H1 (cell line): ENCODE results near the gene TNFRSF6B. TPM values are rescaled to one million over a fixed set of nuclear protein-coding genes. Genes with fewer than 3 reads are reported as not detected.

Experiments used
- CTCF ChIA-PET: fragments of 300-600 bp; sonication (Branson Sonifier 250); formaldehyde crosslinking; loops from one replicate; lab custom pipeline; 2021; ENCODE audit not compliant: partially characterized antibody; lab: Charles Lee
- POLR2A ChIA-PET: fragments of 300-600 bp; sonication (Branson Sonifier 250); formaldehyde crosslinking; loops from one replicate; lab custom pipeline; 2021; ENCODE audit warnings: inconsistent platforms; ENCODE audit not compliant: partially characterized antibody; lab: Charles Lee
- DNase-seq, 2 experiments: peaks; one replicate each; pipeline versions ENCODE4 v3.0.0 to v3.0.0-alpha.2; 2010 to 2022; ENCODE audit warnings: low spot score in 2 of 2, low read depth in 1 of 2, mixed read lengths in 1 of 2
- FAIRE-seq: peaks from 2 replicates; lab custom pipeline; 2011; peaks lifted over from hg19 to GRCh38; lab: Jason Lieb, UNC
- H2AFZ ChIP-seq: 2 replicates; pipeline ENCODE4 v1.8.1; 2012; ENCODE audit warnings: low read length, inconsistent platforms
- H2AK5ac ChIP-seq: 2 replicates; pipeline ENCODE4 v1.6.1; 2013; ENCODE audit warnings: low read depth, low read length
- H2BK120ac ChIP-seq: replicated peaks from 2 replicates; pipeline ENCODE3; 2013; ENCODE audit warnings: low read depth, low read length, inconsistent platforms
- H2BK12ac ChIP-seq: 2 replicates; pipeline ENCODE4 v1.6.1; 2013; ENCODE audit warnings: low read depth, low read length
- H2BK15ac ChIP-seq: 2 replicates; pipeline ENCODE4 v1.6.1; 2013; ENCODE audit warnings: low read length
- H2BK20ac ChIP-seq: 2 replicates; pipeline ENCODE4 v1.6.1; 2013; ENCODE audit warnings: low read length
- H2BK5ac ChIP-seq: 2 replicates; pipeline ENCODE4 v1.6.1; 2013; ENCODE audit warnings: low read depth, low read length
- H3K14ac ChIP-seq: 2 replicates; pipeline ENCODE4 v1.6.1; 2013; ENCODE audit warnings: inconsistent platforms; ENCODE audit not compliant: insufficient read length
- H3K18ac ChIP-seq: 2 replicates; pipeline ENCODE4 v1.6.1; 2013; ENCODE audit warnings: low read length; ENCODE audit errors: extremely low read depth
- H3K23ac ChIP-seq: 2 replicates; pipeline ENCODE4 v1.6.1; 2013; ENCODE audit warnings: inconsistent platforms; ENCODE audit not compliant: insufficient read length
- H3K23me2 ChIP-seq: 2 replicates; pipeline ENCODE4 v1.6.1; 2013; ENCODE audit warnings: low read depth, low read length
- H3K27ac ChIP-seq: 2 replicates; pipeline ENCODE4 v1.6.1; 2011; ENCODE audit warnings: low read depth, low read length, inconsistent platforms
- H3K27me3 ChIP-seq, 4 experiments: replicated peaks in 1 of 4; 1 replicate in 1 of 4; 2 replicates in 3 of 4; pipeline versions ENCODE4 v1.6.1 to v1.8.1; 2011 to 2013; ENCODE audit warnings: low read length in 3 of 4, mild to moderate bottlenecking in 3 of 4, inconsistent platforms in 2 of 4, mixed read lengths in 2 of 4, moderate library complexity in 1 of 4; ENCODE audit not compliant: control insufficient read depth in 3 of 4, insufficient read depth in 3 of 4; ENCODE audit errors: extremely low read depth in 1 of 4
- H3K36me3 ChIP-seq, 4 experiments: 2 replicates each; pipeline versions ENCODE4 v1.6.1 to v1.8.1; 2011 to 2013; ENCODE audit warnings: mild to moderate bottlenecking in 4 of 4, low read length in 3 of 4, moderate library complexity in 2 of 4, control low read depth in 1 of 4, inconsistent platforms in 1 of 4; ENCODE audit not compliant: insufficient read depth in 4 of 4, control insufficient read depth in 2 of 4
- H3K4ac ChIP-seq: replicated peaks from 2 replicates; pipeline ENCODE3; 2013; ENCODE audit warnings: low read length, low read depth, mixed read lengths, inconsistent platforms; ENCODE audit not compliant: insufficient read length
- H3K4me1 ChIP-seq, 4 experiments: replicated peaks in 1 of 4; 1 replicate in 1 of 4; 2 replicates in 3 of 4; pipeline versions ENCODE4 v1.6.1 to v1.8.1; 2011 to 2013; ENCODE audit warnings: low read length in 3 of 4, inconsistent platforms in 2 of 4, mixed read lengths in 1 of 4; ENCODE audit not compliant: insufficient read depth in 4 of 4, control insufficient read depth in 3 of 4
- H3K4me2 ChIP-seq, 2 experiments: 2 replicates each; pipeline versions ENCODE4 v1.6.1 to v1.8.1; 2011 to 2013; ENCODE audit warnings: low read depth in 2 of 2, low read length in 2 of 2, control low read depth in 1 of 2, inconsistent platforms in 1 of 2, mild to moderate bottlenecking in 1 of 2; ENCODE audit not compliant: insufficient read depth in 1 of 2
- H3K4me3 ChIP-seq, 4 experiments: fragments of 200-600, 300-600 bp in 1 of 4; sonication (generic), shearing (Covaris generic), sonication (Bioruptor Twin) in 1 of 4; 2 replicates each; pipeline versions ENCODE4 v1.5.1 to v1.8.1; 2011 to 2016; ENCODE audit warnings: low read length in 4 of 4, low read depth in 3 of 4, control low read depth in 2 of 4, inconsistent platforms in 2 of 4, mild to moderate bottlenecking in 2 of 4, mixed read lengths in 1 of 4, moderate library complexity in 1 of 4; ENCODE audit not compliant: insufficient read depth in 2 of 4; ENCODE audit errors: extremely low read depth in 1 of 4
- H3K56ac ChIP-seq: replicated peaks from 2 replicates; pipeline ENCODE3; 2013; ENCODE audit warnings: low read depth, mild to moderate bottlenecking, mixed read lengths, low read length, inconsistent platforms; ENCODE audit not compliant: insufficient read length
- H3K79me1 ChIP-seq: 2 replicates; pipeline ENCODE4 v1.6.1; 2013; ENCODE audit warnings: low read depth, low read length, control low read depth
- H3K79me2 ChIP-seq, 2 experiments: 2 replicates each; pipeline versions ENCODE4 v1.6.1 to v1.8.1; 2012 to 2013; ENCODE audit warnings: low read length in 2 of 2, mild to moderate bottlenecking in 2 of 2, inconsistent platforms in 1 of 2; ENCODE audit not compliant: insufficient read depth in 2 of 2, control insufficient read depth in 1 of 2
- H3K9ac ChIP-seq, 4 experiments: replicated peaks in 1 of 4; 1 replicate in 1 of 4; 2 replicates in 3 of 4; pipeline versions ENCODE4 v1.6.1 to v1.8.1; 2011 to 2013; ENCODE audit warnings: low read depth in 3 of 4, low read length in 3 of 4, control low read depth in 2 of 4, mild to moderate bottlenecking in 2 of 4, moderate library complexity in 2 of 4, inconsistent platforms in 1 of 4; ENCODE audit errors: extremely low read depth in 1 of 4
- H3K9me3 ChIP-seq, 2 experiments: 2 replicates each; pipeline versions ENCODE4 v1.6.1 to v1.8.1; 2012 to 2013; ENCODE audit warnings: mild to moderate bottlenecking in 2 of 2, moderate library complexity in 2 of 2, control low read depth in 1 of 2, inconsistent platforms in 1 of 2, low read depth in 1 of 2, low read length in 1 of 2, mixed read lengths in 1 of 2; ENCODE audit not compliant: insufficient read depth in 2 of 2
- H4K20me1 ChIP-seq, 2 experiments: replicated peaks in 1 of 2; 2 replicates each; pipeline versions ENCODE3 to v1.8.1; 2011 to 2013; ENCODE audit warnings: inconsistent platforms in 2 of 2, low read length in 2 of 2, mild to moderate bottlenecking in 1 of 2; ENCODE audit not compliant: insufficient read depth in 2 of 2, control insufficient read depth in 1 of 2
- H4K5ac ChIP-seq: 2 replicates; pipeline ENCODE4 v1.6.1; 2013; ENCODE audit warnings: low read length, low read depth, mixed read lengths, inconsistent platforms; ENCODE audit not compliant: insufficient read length
- H4K8ac ChIP-seq: 2 replicates; pipeline ENCODE4 v1.8.0; 2013; ENCODE audit warnings: mild to moderate bottlenecking, moderate library complexity, low read length, inconsistent platforms; ENCODE audit not compliant: insufficient read depth; ENCODE audit errors: extremely low read depth
- H4K91ac ChIP-seq: replicated peaks from 2 replicates; pipeline ENCODE3; 2013; ENCODE audit warnings: low read length, mixed read lengths, inconsistent platforms; ENCODE audit not compliant: insufficient read length
- ASH2L ChIP-seq: fragments of 200-600, 300-600 bp; sonication (generic); IDR thresholded peaks from one replicate; pipeline ENCODE4 v1.7.1; 2017; ENCODE audit warnings: low read length
- CEBPB ChIP-seq: IDR thresholded peaks from 2 replicates; pipeline ENCODE4 v1.6.1; 2012; ENCODE audit warnings: low read depth, low read length
- CHD2 ChIP-seq: IDR thresholded peaks from 2 replicates; pipeline ENCODE4 v1.6.1; 2012; ENCODE audit warnings: low read length, improper control_type of control experiment
- EP300 ChIP-seq, 2 experiments: IDR thresholded peaks; 1 replicate in 1 of 2; 2 replicates in 1 of 2; pipeline ENCODE4 v1.6.1; 2011 to 2012; ENCODE audit warnings: low read depth in 2 of 2, low read length in 2 of 2, mild to moderate bottlenecking in 2 of 2, borderline replicate concordance in 1 of 2, inconsistent platforms in 1 of 2, moderate library complexity in 1 of 2
- EZH2 ChIP-seq: fragments of 200-600 bp; sonication (generic); IDR thresholded peaks from 2 replicates; pipeline ENCODE4 v1.7.1; 2012; ENCODE audit warnings: low read depth, mild to moderate bottlenecking, moderate library complexity, low read length, inconsistent platforms; ENCODE audit not compliant: severe bottlenecking
- JUND ChIP-seq: IDR thresholded peaks from 2 replicates; pipeline ENCODE4 v1.6.1; 2011; ENCODE audit warnings: mild to moderate bottlenecking, improper control_type of control experiment, low read length
- NANOG ChIP-seq: IDR thresholded peaks from 2 replicates; pipeline ENCODE4 v1.6.1; 2011; ENCODE audit warnings: low read length, low read depth, mild to moderate bottlenecking, inconsistent platforms; ENCODE audit not compliant: insufficient read depth, poor library complexity, severe bottlenecking
- RXRA ChIP-seq: IDR thresholded peaks from 2 replicates; pipeline ENCODE4 v1.6.1; 2011; ENCODE audit warnings: low read depth, mild to moderate bottlenecking, low read length, moderate library complexity; ENCODE audit not compliant: insufficient read depth
- SIRT6 ChIP-seq: IDR thresholded peaks from one replicate; pipeline ENCODE4 v1.7.1; 2012; ENCODE audit warnings: low read length, inconsistent platforms
- TAF1 ChIP-seq: IDR thresholded peaks from 2 replicates; pipeline ENCODE4 v1.6.1; 2011; ENCODE audit warnings: mild to moderate bottlenecking, low read depth, low read length
- ZNF274 ChIP-seq: IDR thresholded peaks from 2 replicates; pipeline ENCODE4 v1.7.0; 2012; ENCODE audit warnings: low read length, borderline replicate concordance; ENCODE audit errors: extremely low read depth
- WGBS, 2 experiments: shearing (Covaris generic) in 1 of 2; methylation state at CpG; one replicate each; pipeline versions ENCODE4 v1.1.6 to v1.1.7; 2013 to 2015; ENCODE audit warnings: low lambda C conversion rate in 2 of 2, mixed read lengths in 2 of 2, inconsistent platforms in 1 of 2, low coverage in 1 of 2, missing lambda C conversion rate in 1 of 2; ENCODE audit not compliant: insufficient replicate concordance in 2 of 2, insufficient coverage in 1 of 2, insufficient read length in 1 of 2; ENCODE audit errors: extremely low coverage in 1 of 2, missing lambda C conversion rate in 1 of 2; 5-methylcytosine and 5-hydroxymethylcytosine counted together
- polyA plus RNA-seq, 7 experiments: library from polyadenylated mRNA; depleted of rRNA in 3 of 7; stranded (reverse) in 5 of 7; unstranded in 2 of 7; fragments of >200 nt in 5 of 7; fragments of 200-250 nt in 2 of 7; gene quantifications; 1 replicate in 5 of 7; 2 replicates in 1 of 7; 4 replicates in 1 of 7; pipeline versions ENCODE4 v1.2.1 to v1.2.3, GENCODE V29; 2011 to 2013; ENCODE audit warnings: missing spikeins in 2 of 7, mixed read lengths in 2 of 7
- total RNA-seq: library from RNA; stranded (reverse); fragmentation: NEBNext Ultra II Directional; extraction: Animal tissue kit (Norgen Biotek cat#: 25700); gene quantifications from 2 replicates; pipeline ENCODE4 v1.2.1, GENCODE V29; 2021
- TF ChIP-seq, protein P1 (sequence below): IDR thresholded peaks from 2 replicates; pipeline ENCODE4 v1.6.1; 2012; ENCODE audit warnings: low read length, inconsistent platforms

Gene TNFRSF6B
- total and polyA plus RNA-seq, 2 of the 8 experiments (the other 6 are each of a cell fraction or from before 2014, with no cell fraction given), result 3.1 TPM; not detected in 1

DNA sequence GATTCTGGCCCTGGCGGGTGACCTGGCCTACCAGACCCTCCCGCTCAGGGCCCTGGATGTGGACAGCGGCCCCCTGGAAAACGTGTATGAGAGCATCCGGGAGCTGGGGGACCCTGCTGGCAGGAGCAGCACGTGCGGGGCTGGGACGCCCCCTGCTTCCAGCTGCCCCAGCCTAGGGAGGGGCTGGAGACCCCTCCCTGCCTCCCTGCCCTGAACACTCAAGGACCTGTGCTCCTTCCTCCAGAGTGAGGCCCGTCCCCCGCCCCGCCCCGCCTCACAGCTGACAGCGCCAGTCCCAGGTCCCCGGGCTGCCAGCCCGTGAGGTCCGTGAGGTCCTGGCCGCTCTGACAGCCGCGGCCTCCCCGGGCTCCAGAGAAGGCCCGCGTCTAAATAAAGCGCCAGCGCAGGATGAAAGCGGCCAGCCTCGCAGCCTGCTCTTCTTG is 42.3 kb downstream of the TNFRSF6B start:
- no peak overlapping the region for H3K23ac ChIP-seq
- peaks cover 0 to 23% (median 7%) of the 10 kb centered on the region in 4 experiments; a peak in 5 of 8 replicates for H3K36me3 ChIP-seq
- no peak overlapping the region for H3K56ac ChIP-seq
- peak overlapping the region; percentile 27 to 68 (median 33); a peak in 6 of 8 replicates for H3K4me3 ChIP-seq
- H3K27me3 ChIP-seq, result peaks cover 0 to 12% (median 8%) of the 10 kb centered on the region in 4 experiments; a peak in 4 of 7 replicates
- no peaks in the 10 kb centered on the region for H3K79me1 ChIP-seq
- H2AFZ ChIP-seq, result no peak overlapping the region
- H3K4ac ChIP-seq, result no peak overlapping the region
- no peak overlapping the region for H3K9ac ChIP-seq
- H3K18ac ChIP-seq, result no peak overlapping the region
- peaks cover 3 to 22% of the 10 kb centered on the region in 2 experiments for H4K20me1 ChIP-seq
- no peaks in the 10 kb centered on the region for H3K79me2 ChIP-seq
- CTCF ChIA-PET, result interaction anchor here (0.6 to 2.6 kb wide), 6 partner anchors 12 to 97 kb away, joined by 3 to 7 read pairs (median 4); no protein-coding TSS in a partner anchor
- peaks cover 0 to 20% (median 11%) of the 10 kb centered on the region in 4 experiments; a peak in 6 of 7 replicates for H3K4me1 ChIP-seq
- no peak overlapping the region for H2BK12ac ChIP-seq
- H2BK20ac ChIP-seq, result no peak overlapping the region
- FAIRE-seq, result no peak
- H3K4me2 ChIP-seq, result peak overlapping the region; percentile 71 to 95
- no peak overlapping the region for H2BK120ac ChIP-seq
- peak in 1 of 2 experiments; percentile 80 for DNase-seq
- no peak overlapping the region for H2BK15ac ChIP-seq
- POLR2A ChIA-PET, result interaction anchor here (0.6 to 3.0 kb wide), 17 partner anchors 9 to 242 kb away, joined by 3 to 16 read pairs (median 4); partner anchors contain the start of genes ARFRP1, TPD52L2 and ZGPAT
- H4K8ac ChIP-seq, result no peak overlapping the region
- H3K23me2 ChIP-seq, result peaks cover 13% of the 10 kb centered on the region; the same call in 1 of the 2 replicates
- no peak overlapping the region for H2AK5ac ChIP-seq
- no peak overlapping the region for H3K27ac ChIP-seq
- H4K5ac ChIP-seq, result no peak overlapping the region
- WGBS, 2 experiments, result 8% methylated on average over 9 of the region's 26 CpGs; no CpG with 5 or more reads in 1 of the 2 experiments
- H2BK5ac ChIP-seq, result no peak overlapping the region
- no peak overlapping the region for H3K14ac ChIP-seq
- no peaks in the 10 kb centered on the region for H3K9me3 ChIP-seq
- H4K91ac ChIP-seq, result no peak overlapping the region
- TF ChIP-seq, protein P1, sequence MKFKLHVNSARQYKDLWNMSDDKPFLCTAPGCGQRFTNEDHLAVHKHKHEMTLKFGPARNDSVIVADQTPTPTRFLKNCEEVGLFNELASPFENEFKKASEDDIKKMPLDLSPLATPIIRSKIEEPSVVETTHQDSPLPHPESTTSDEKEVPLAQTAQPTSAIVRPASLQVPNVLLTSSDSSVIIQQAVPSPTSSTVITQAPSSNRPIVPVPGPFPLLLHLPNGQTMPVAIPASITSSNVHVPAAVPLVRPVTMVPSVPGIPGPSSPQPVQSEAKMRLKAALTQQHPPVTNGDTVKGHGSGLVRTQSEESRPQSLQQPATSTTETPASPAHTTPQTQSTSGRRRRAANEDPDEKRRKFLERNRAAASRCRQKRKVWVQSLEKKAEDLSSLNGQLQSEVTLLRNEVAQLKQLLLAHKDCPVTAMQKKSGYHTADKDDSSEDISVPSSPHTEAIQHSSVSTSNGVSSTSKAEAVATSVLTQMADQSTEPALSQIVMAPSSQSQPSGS, result no peak
- TF ChIP-seq SIRT6, result no peak
- no peak for TF ChIP-seq EP300 (IDR thresholded peaks at IDR 0.05; ENCODE audit: borderline replicate concordance in 1 of 2, low read depth in 2 of 2, low read length in 2 of 2)
- no peak for TF ChIP-seq EZH2
- TF ChIP-seq CHD2, result no peak
- TF ChIP-seq TAF1, result no peak
- TF ChIP-seq ZNF274, result no peak
- no peak for TF ChIP-seq CEBPB
- no peak for TF ChIP-seq JUND
- TF ChIP-seq ASH2L, result no peak
- no peak for TF ChIP-seq NANOG
- no peak for TF ChIP-seq RXRA
